ENCODE data around the gene XRRA1. TPM values are rescaled to one million over a fixed set of nuclear protein-coding genes. Genes with fewer than 3 reads are reported as not detected.

XRRA1 gene
- total and polyA plus RNA-seq, 2 of the 4 experiments (the other 2 are of a cell fraction) = 5.4 to 6.3 TPM

- no peak overlapping the region for H2BK20ac ChIP-seq (ENCODE audit: low read depth, low read length)
- peaks cover 11% of the 10 kb centered on the region for H3K9me1 ChIP-seq (ENCODE audit: insufficient read depth, low read length)
- H3K36me3 ChIP-seq (ENCODE audit: control insufficient read depth, insufficient read depth, low read length) = peaks cover 4% of the 10 kb centered on the region; the same call in 1 of the 2 replicates
- H2BK15ac ChIP-seq (ENCODE audit: low read depth, low read length) = no peak overlapping the region
- WGBS, 2 experiments (ENCODE audit: extremely low coverage in 2 of 2, insufficient read length in 1 of 2) = no CpG with 5 or more reads among the region's 5 CpGs
- H3K56ac ChIP-seq (ENCODE audit: extremely low read depth, insufficient read depth, low read length) = no peak overlapping the region
- H3K9ac ChIP-seq (ENCODE audit: low read depth, low read length) = no peak overlapping the region
- H3K27me3 ChIP-seq (ENCODE audit: control insufficient read depth, insufficient read depth, low read length) = no peaks in the 10 kb centered on the region
- H3K79me1 ChIP-seq (ENCODE audit: low read depth in 1 of 2, low read length in 2 of 2) = peaks cover 17 to 67% of the 10 kb centered on the region in 2 experiments; a peak in 3 of 4 replicates
- H2BK120ac ChIP-seq (ENCODE audit: low read depth, low read length) = no peak overlapping the region
- no peak overlapping the region for H4K5ac ChIP-seq (ENCODE audit: low read depth, low read length)
- no peak overlapping the region for H3K23ac ChIP-seq (ENCODE audit: low read depth, low read length)
- H3K18ac ChIP-seq (ENCODE audit: low read depth, low read length) = no peak overlapping the region
- H3K4me1 ChIP-seq (ENCODE audit: control insufficient read depth, insufficient read depth, low read length) = peaks cover 9% of the 10 kb centered on the region
- H4K8ac ChIP-seq (ENCODE audit: low read depth in 2 of 2, low read length in 2 of 2) = no peak overlapping the region
- no peak overlapping the region for H2AK9ac ChIP-seq (replicated peaks; ENCODE audit: low read depth, low read length, poor library complexity)
- H2AK5ac ChIP-seq (ENCODE audit: low read depth, low read length) = no peak overlapping the region
- H4K91ac ChIP-seq (ENCODE audit: insufficient read depth, low read depth, low read length) = no peak overlapping the region
- DNase-seq = no peak
- intact Hi-C loops (cut with micrococcal nuclease) (no loop called here), in situ Hi-C loops (cut with MboI; ENCODE audit: low sequenced_read_pairs) (no loop called here), dilution Hi-C loops (cut with HindIII; ENCODE audit: low sequenced_read_pairs, unreplicated experiment) (no loop called here)
- ChIA-PET CTCF (no interaction called here), POLR2A (ENCODE audit: unreplicated experiment) (no interaction called here)
- H3K4me3 ChIP-seq (ENCODE audit: insufficient read depth, low read depth, low read length) = no peak overlapping the region
- H3K27ac ChIP-seq (ENCODE audit: insufficient read depth, low read length) = no peak overlapping the region
- H4K20me1 ChIP-seq (ENCODE audit: insufficient read depth, low read length) = peaks cover 64% of the 10 kb centered on the region
- H3K4ac ChIP-seq (ENCODE audit: low read depth, low read length) = no peak overlapping the region
- ATAC-seq (ENCODE audit: low read depth) = no peak
- no TSS peak for BruUV-seq (replicated peaks)
- H2BK5ac ChIP-seq (ENCODE audit: low read depth, low read length, poor library complexity, severe bottlenecking) = no peak overlapping the region
- no peak overlapping the region for H3K4me2 ChIP-seq (ENCODE audit: low read depth, low read length)
- no peaks in the 10 kb centered on the region for H3K9me3 ChIP-seq (ENCODE audit: control insufficient read depth, insufficient read depth, low read length)
- H2AFZ ChIP-seq (replicated peaks; ENCODE audit: low read length, poor library complexity) = no peak overlapping the region
- no peak overlapping the region for H3K14ac ChIP-seq (replicated peaks; ENCODE audit: low read depth, low read length)
- no peak for TF ChIP-seq FOS (IDR thresholded peaks at IDR 0.05; ENCODE audit: low read depth, low read length)
- TF ChIP-seq SMC3 (IDR thresholded peaks at IDR 0.05; ENCODE audit: low read depth, low read length) = no peak
- TF ChIP-seq RFX5 (IDR thresholded peaks at IDR 0.05; ENCODE audit: low read depth, low read length) = no peak
- no peak for TF ChIP-seq CEBPB (IDR thresholded peaks at IDR 0.05; ENCODE audit: low read depth, low read length)
- no peak for TF ChIP-seq MAZ (IDR thresholded peaks at IDR 0.05; ENCODE audit: borderline replicate concordance, low read depth, low read length)
- TF ChIP-seq NFE2L2 (IDR thresholded peaks at IDR 0.05; ENCODE audit: low read depth, low read length) = no peak
- no peak for TF ChIP-seq ELK1 (IDR thresholded peaks at IDR 0.05; ENCODE audit: borderline replicate concordance, low read depth, low read length)
These were observed 4.6 kb upstream of the XRRA1 start for GRCh38 chr11:74953451-74953850.
